Pancreas (tissue), 10 donors: Measurements from ENCODE around the gene NKD2. TPM values are rescaled to one million over a fixed set of nuclear protein-coding genes. Genes with fewer than 3 reads are reported as not detected.

Experiments used
- ATAC-seq, 4 donors: fragments of 200-7000 bp; cut with Tn5 transposase; one replicate each; pipeline versions ENCODE4 v1.8.0 to v1.9.1; 2020; ENCODE audit warnings: mild to moderate bottlenecking in 4 of 4, moderate library complexity in 4 of 4
- DNase-seq, 6 donors: peaks; one replicate each; pipeline ENCODE4 v3.0.0-alpha.2; 2020
- FAIRE-seq: peaks from 2 replicates; lab custom pipeline; 2012; peaks lifted over from hg19 to GRCh38; lab: Jason Lieb, UNC
- H3K27ac ChIP-seq, 4 donors: fragments of 200-600 bp; sonication (generic); 1 replicate in 3 of 4; 2 replicates in 1 of 4; pipeline versions ENCODE4 v1.5.0 to v1.8.0; 2020
- H3K27me3 ChIP-seq, 4 donors: fragments of 200-600 bp; one replicate each; pipeline ENCODE4 v1.8.0; 2021
- H3K36me3 ChIP-seq, 3 donors: fragments of 200-600 bp; sonication (generic) in 1 of 3; one replicate each; pipeline versions ENCODE4 v1.5.0 to v1.8.0; 2020 to 2021
- H3K4me1 ChIP-seq, 3 donors: fragments of 200-600 bp; one replicate each; pipeline ENCODE4 v1.8.0; 2021
- H3K4me3 ChIP-seq, 4 donors: fragments of 200-600 bp; sonication (generic) in 2 of 4; one replicate each; pipeline versions ENCODE4 v1.5.0 to v1.8.0; 2020 to 2021
- H3K9me3 ChIP-seq, 4 donors: fragments of 200-600 bp; one replicate each; pipeline ENCODE4 v1.8.0; 2021
- CTCF ChIP-seq, 4 donors: fragments of 200-600 bp; sonication (generic) in 3 of 4; IDR thresholded peaks; one replicate each; pipeline versions ENCODE4 v1.5.0 to v1.8.0; 2021; ENCODE audit warnings: antibody characterized with exemption in 4 of 4
- WGBS, 2 donors: extraction: QIAGEN DNeasy Blood & Tissue Kit; methylation state at CpG; one replicate each; pipeline ENCODE4 v1.1.7; 2013; 5-methylcytosine and 5-hydroxymethylcytosine counted together
- intact Hi-C, 3 donors: fragments of 100-400 bp; cut with DNase I; formaldehyde crosslinking; loops; one replicate each; pipeline versions ENCODE4 v1.11.1 to v1.14.2; 2022
- polyA plus RNA-seq, 2 donors: library from polyadenylated mRNA; stranded (reverse); fragments of 200-250 nt; gene quantifications; one replicate each; pipeline ENCODE4 v1.2.3, GENCODE V29; 2013
- total RNA-seq, 6 donors: library from RNA; stranded (reverse); fragmentation: NEBNext Ultra II Directional in 4 of 6; extraction: Animal tissue kit (Norgen Biotek cat#: 25700) in 4 of 6; gene quantifications; one replicate each; pipeline versions ENCODE4 v1.2.1 to v1.2.4, GENCODE V29; 2021 to 2023
- donor health status: healthy with polysubstance abuse.
- donor health status: DM: no; HTN: no; CAD: no; lungs with moderate emphysema.
- donor health status: DM: no; HTN: no; CAD: no.
- donor health status: control.
- donor health status: control.
- donor health status: Bipolar disorder and iron deficiency.
- donor health status: DM: yes; HTN: yes; CAD: no.
- donor health status: DM: no; HTN: no; CAD: no.
- donor health status: DM: no; HTN: no; CAD: no.
- donor health status: DM: yes; HTN: yes; CAD: no.

NKD2 gene
- total and polyA plus RNA-seq, 8 donors = 1.8 to 18.6 (median 4.3) TPM

- DNase-seq (peak in 3 of 6 donors; percentile 5 to 14 (median 11)), ATAC-seq (no peak), FAIRE-seq (no peak)
- Histone ChIP-seq H3K4me1 (no peaks in the 10 kb centered on the region), H3K4me3 (no peak overlapping the region), H3K27me3 (no peaks in the 10 kb centered on the region), H3K9me3 (no peaks in the 10 kb centered on the region), H3K27ac (no peak overlapping the region), H3K36me3 (no peaks in the 10 kb centered on the region)
- TF ChIP-seq CTCF (IDR thresholded peaks at IDR 0.05) = no peak
- 80 to 88% methylated on average over 13 of the region's 13 CpGs for WGBS, 2 donors
- intact Hi-C loops = loop anchor here in 1 of 3 donors (10.0 kb wide), 1 partner anchor 142 kb away; no protein-coding TSS in a partner anchor
Measured at GRCh38 chr5:1002836-1003235, 5.8 kb upstream of the NKD2 start.

- H3K27ac ChIP-seq = no peak overlapping the region
- H3K4me3 ChIP-seq = no peak overlapping the region
- no peak for TF ChIP-seq CTCF (IDR thresholded peaks at IDR 0.05)
- peak; percentile 1 to 70 (median 28) for DNase-seq
- peak in 1 of 4 donors; percentile 2 for ATAC-seq
- no peaks in the 10 kb centered on the region for H3K36me3 ChIP-seq
- 63 to 66% methylated on average over 21 of the region's 21 CpGs for WGBS, 2 donors
- intact Hi-C loops = loop anchor here in 1 of 3 donors (10.0 kb wide), 1 partner anchor 141 kb away; no protein-coding TSS in a partner anchor
- no peak for FAIRE-seq
- no peaks in the 10 kb centered on the region for H3K9me3 ChIP-seq
- H3K4me1 ChIP-seq = no peaks in the 10 kb centered on the region
- H3K27me3 ChIP-seq = no peaks in the 10 kb centered on the region
Measured at GRCh38 chr5:1003296-1003937, 5.2 kb upstream of the NKD2 start.

- no peak for FAIRE-seq
- intact Hi-C loops = loop anchor here in 1 of 3 donors (10.0 kb wide), 1 partner anchor 140 kb away; no protein-coding TSS in a partner anchor
- peak overlapping the region; percentile 9 to 56 (median 27) for H3K4me3 ChIP-seq
- H3K9me3 ChIP-seq = no peaks in the 10 kb centered on the region
- 1% methylated on average over 51 to 88 of the region's 88 CpGs for WGBS, 2 donors
- peaks cover 0 to 6% (median 0%) of the 10 kb centered on the region in 3 donors for H3K4me1 ChIP-seq
- H3K27ac ChIP-seq = peak overlapping the region; percentile 0 to 29 (median 10)
- peak; percentile 66 to 81 (median 78) for ATAC-seq
- no peaks in the 10 kb centered on the region for H3K27me3 ChIP-seq
- TF ChIP-seq CTCF (IDR thresholded peaks at IDR 0.05) = no peak
- peak; percentile 58 to 87 (median 70) for DNase-seq
- H3K36me3 ChIP-seq = no peaks in the 10 kb centered on the region
Measured at GRCh38 chr5:1004461-1005248, 3.9 kb upstream of the NKD2 start.

- no peaks in the 10 kb centered on the region for H3K9me3 ChIP-seq
- no peaks in the 10 kb centered on the region for H3K27me3 ChIP-seq
- TF ChIP-seq CTCF (IDR thresholded peaks at IDR 0.05) = no peak
- H3K27ac ChIP-seq = peak overlapping the region in 1 of 4 donors; percentile 0
- FAIRE-seq (no peak), ATAC-seq (no peak), DNase-seq (peak in 5 of 6 donors; percentile 3 to 74 (median 15))
- intact Hi-C loops = loop anchor here in 1 of 3 donors (10.0 kb wide), 1 partner anchor 139 kb away; no protein-coding TSS in a partner anchor
- peaks cover 0 to 11% (median 4%) of the 10 kb centered on the region in 3 donors for H3K4me1 ChIP-seq
- 40 to 44% methylated on average over 47 of the region's 47 CpGs for WGBS, 2 donors
- H3K36me3 ChIP-seq = no peaks in the 10 kb centered on the region
- H3K4me3 ChIP-seq = peak overlapping the region in 3 of 4 donors; percentile 26 to 56 (median 28)
Measured at GRCh38 chr5:1005249-1005851, 3.3 kb upstream of the NKD2 start.
